ENCODE measurements around the gene EPHB2.

EPHB2 gene

GRCh38 chr1:22722901-22723550 lies 12.4 kb downstream of the EPHB2 start:
- DNase-seq, result no peak

- DNase-seq, result no peak
Observed at GRCh38 chr1:22727873-22728272, 17.2 kb downstream of the EPHB2 start.

- no peak for DNase-seq
Observed at GRCh38 chr1:22728751-22729399, 18.2 kb downstream of the EPHB2 start.

- no peak for DNase-seq
Observed at GRCh38 chr1:22729400-22729773, 18.7 kb downstream of the EPHB2 start.

- DNase-seq, result no peak
Observed at GRCh38 chr1:22729912-22730311, 19.3 kb downstream of the EPHB2 start.

- DNase-seq, result no peak
Observed at GRCh38 chr1:22731924-22732720, 21.5 kb downstream of the EPHB2 start.

GRCh38 chr1:22733643-22734042 lies 23.0 kb downstream of the EPHB2 start:
- DNase-seq, result no peak

GRCh38 chr1:22736501-22737080 lies 26.0 kb downstream of the EPHB2 start:
- DNase-seq, result no peak

GRCh38 chr1:22737374-22738068 lies 26.9 kb downstream of the EPHB2 start:
- no peak for DNase-seq

- DNase-seq, result no peak
Observed at GRCh38 chr1:22738069-22738435, 27.4 kb downstream of the EPHB2 start.

GRCh38 chr1:22738522-22738921 lies 27.9 kb downstream of the EPHB2 start:
- no peak for DNase-seq

- DNase-seq, result no peak
Observed at GRCh38 chr1:22739648-22740385, 29.2 kb downstream of the EPHB2 start.

GRCh38 chr1:22741118-22741517 lies 30.5 kb downstream of the EPHB2 start:
- no peak for DNase-seq

GRCh38 chr1:22745669-22746585 lies 35.3 kb downstream of the EPHB2 start:
- DNase-seq, result no peak

GRCh38 chr1:22747021-22747734 lies 36.5 kb downstream of the EPHB2 start:
- no peak for DNase-seq

- DNase-seq, result no peak
Observed at GRCh38 chr1:22747735-22748073, 37.1 kb downstream of the EPHB2 start.

- DNase-seq, result no peak
Observed at GRCh38 chr1:22749503-22749902, 38.9 kb downstream of the EPHB2 start.

- DNase-seq, result no peak
Observed at GRCh38 chr1:22749919-22750684, 39.5 kb downstream of the EPHB2 start.

- no peak for DNase-seq
Observed at GRCh38 chr1:22750685-22751051, 40.0 kb downstream of the EPHB2 start.

- DNase-seq, result no peak
Observed at GRCh38 chr1:22751124-22751531, 40.5 kb downstream of the EPHB2 start.

Measured in NCI-H774 (cell line).